Nephron (organoid): ENCODE measurements around the gene IL18.

Source experiments
- H3K27ac Mint-ChIP-seq, 3 experiments: 2 replicates each; pipeline ENCODE4 v1.8.0; 2020; ENCODE audit warnings: mixed read lengths in 3 of 3, mild to moderate bottlenecking in 2 of 3, moderate library complexity in 1 of 3
- H3K27me3 Mint-ChIP-seq: 2 replicates; pipeline ENCODE4 v1.8.0; 2021; ENCODE audit warnings: low read depth, mild to moderate bottlenecking, moderate library complexity, mixed read lengths
- H3K36me3 Mint-ChIP-seq: 2 replicates; pipeline ENCODE4 v1.8.0; 2020; ENCODE audit warnings: low read depth, mixed read lengths
- H3K4me1 Mint-ChIP-seq: 2 replicates; pipeline ENCODE4 v1.8.0; 2020; ENCODE audit warnings: mixed read lengths
- H3K4me3 Mint-ChIP-seq, 3 experiments: 2 replicates each; pipeline ENCODE4 v1.8.0; 2020; ENCODE audit warnings: mild to moderate bottlenecking in 3 of 3, mixed read lengths in 3 of 3, moderate library complexity in 2 of 3
- H3K9me3 Mint-ChIP-seq: 2 replicates; pipeline ENCODE4 v1.8.0; 2020; ENCODE audit warnings: mixed read lengths
- TF ChIP-seq, protein P1 (sequence below), 3 experiments: fragments of 200-600 bp; sonication (generic); IDR thresholded peaks; one replicate each; pipeline ENCODE4 v1.5.0; 2021; ENCODE audit warnings: antibody characterized with exemption in 3 of 3; ENCODE audit not compliant: unreplicated experiment in 3 of 3

IL18 gene

DNA sequence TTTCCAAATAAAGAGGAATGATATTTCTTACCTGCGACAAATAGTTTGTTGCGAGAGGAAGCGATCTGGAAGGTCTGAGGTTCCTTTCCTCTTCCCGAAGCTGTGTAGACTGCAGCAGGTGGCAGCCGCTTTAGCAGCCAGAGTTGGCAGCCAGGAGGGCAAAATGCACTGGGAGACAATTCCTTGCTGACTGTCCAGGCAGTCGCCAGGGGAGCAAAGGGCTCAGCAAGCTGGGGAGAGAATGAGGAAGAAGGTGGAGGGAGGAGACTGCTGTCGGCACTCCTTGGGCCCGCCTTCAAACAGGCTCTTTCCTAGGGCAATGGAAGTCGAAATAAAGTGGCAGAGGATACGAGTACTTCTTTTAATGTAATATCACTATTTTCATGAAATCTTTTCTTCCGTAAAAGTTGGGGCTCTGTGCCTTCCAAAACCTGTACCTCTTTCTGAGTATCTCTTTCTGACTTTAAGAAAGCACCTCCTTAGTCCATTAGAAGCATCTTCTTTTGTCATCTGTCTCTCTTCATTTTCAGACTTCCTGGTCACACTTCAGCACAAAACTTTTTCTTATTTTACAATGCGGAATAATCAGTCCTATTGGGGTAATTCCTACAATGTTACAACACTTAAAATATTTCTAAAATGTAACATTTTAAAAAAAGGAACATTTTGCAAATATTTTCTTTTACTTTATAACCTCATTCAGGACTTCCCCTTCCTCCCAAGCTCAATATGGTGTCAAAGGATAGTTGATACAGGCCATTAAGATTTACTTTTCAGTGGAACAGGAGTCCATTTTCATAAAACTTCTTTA is at the start of gene IL18:
TSS of gene IL18 (minus strand) at position 220 of the 811 bp plus-strand sequence. CDS start 9,041 bp downstream, outside the sequence.
- TF ChIP-seq, protein P1, sequence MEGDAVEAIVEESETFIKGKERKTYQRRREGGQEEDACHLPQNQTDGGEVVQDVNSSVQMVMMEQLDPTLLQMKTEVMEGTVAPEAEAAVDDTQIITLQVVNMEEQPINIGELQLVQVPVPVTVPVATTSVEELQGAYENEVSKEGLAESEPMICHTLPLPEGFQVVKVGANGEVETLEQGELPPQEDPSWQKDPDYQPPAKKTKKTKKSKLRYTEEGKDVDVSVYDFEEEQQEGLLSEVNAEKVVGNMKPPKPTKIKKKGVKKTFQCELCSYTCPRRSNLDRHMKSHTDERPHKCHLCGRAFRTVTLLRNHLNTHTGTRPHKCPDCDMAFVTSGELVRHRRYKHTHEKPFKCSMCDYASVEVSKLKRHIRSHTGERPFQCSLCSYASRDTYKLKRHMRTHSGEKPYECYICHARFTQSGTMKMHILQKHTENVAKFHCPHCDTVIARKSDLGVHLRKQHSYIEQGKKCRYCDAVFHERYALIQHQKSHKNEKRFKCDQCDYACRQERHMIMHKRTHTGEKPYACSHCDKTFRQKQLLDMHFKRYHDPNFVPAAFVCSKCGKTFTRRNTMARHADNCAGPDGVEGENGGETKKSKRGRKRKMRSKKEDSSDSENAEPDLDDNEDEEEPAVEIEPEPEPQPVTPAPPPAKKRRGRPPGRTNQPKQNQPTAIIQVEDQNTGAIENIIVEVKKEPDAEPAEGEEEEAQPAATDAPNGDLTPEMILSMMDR (IDR thresholded peaks at IDR 0.05; ENCODE audit: unreplicated experiment in 3 of 3), result no peak
- Mint-ChIP-seq H3K36me3 (no peaks in the 10 kb centered on the region), H3K9me3 (no peaks in the 10 kb centered on the region), H3K27ac (no peak within 1 kb of the TSS), H3K4me1 (no peaks in the 10 kb centered on the region), H3K27me3 (peaks cover 6% of the 10 kb centered on the region), H3K4me3 (no peak within 1 kb of the TSS)

DNA sequence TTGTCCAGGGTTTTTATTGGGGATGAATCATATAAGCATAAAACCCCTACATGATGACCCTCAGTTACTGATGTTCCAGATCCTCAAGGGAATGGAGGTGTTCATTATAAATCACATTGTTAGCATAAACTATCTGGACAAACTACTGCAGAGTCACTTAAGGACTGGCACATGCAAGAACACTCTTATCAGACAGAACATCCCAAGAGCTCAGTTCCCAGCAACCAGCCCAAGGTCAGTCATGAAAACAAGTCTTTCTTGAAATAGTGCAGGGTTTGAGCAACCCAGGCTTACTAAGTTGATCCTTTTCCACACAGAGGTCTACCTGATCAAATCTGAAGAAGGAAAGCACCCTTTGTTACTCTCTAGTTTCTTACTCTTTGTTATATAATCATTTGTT is 48.8 kb upstream of the IL18 start:
- H3K36me3 Mint-ChIP-seq, result no peaks in the 10 kb centered on the region
- H3K9me3 Mint-ChIP-seq, result no peaks in the 10 kb centered on the region
- no peak overlapping the region for H3K4me3 Mint-ChIP-seq
- H3K27me3 Mint-ChIP-seq, result peaks cover 4% of the 10 kb centered on the region
- TF ChIP-seq, protein P1 (IDR thresholded peaks at IDR 0.05; ENCODE audit: unreplicated experiment in 3 of 3), result no peak
- no peak overlapping the region for H3K27ac Mint-ChIP-seq
- no peaks in the 10 kb centered on the region for H3K4me1 Mint-ChIP-seq

DNA sequence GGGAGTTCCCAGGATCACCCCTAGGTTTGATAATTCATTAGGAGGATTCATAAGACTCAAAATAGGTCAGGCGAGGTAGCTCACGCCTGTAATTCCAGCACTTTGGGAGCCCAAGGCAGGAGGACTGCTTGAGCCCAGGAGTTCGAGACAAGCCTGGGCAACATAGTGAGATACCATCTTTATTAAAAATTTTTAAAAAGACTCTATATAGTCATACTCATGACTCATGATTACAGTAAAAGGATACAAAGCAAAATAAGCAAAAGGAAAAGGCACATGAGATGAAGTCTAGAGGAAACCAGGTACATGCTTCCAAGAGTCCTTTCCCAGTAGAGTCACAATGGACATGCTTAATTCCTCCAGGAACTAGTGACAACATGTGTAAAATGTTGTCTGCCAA is 48.4 kb upstream of the IL18 start:
- H3K27me3 Mint-ChIP-seq, result peaks cover 4% of the 10 kb centered on the region
- H3K36me3 Mint-ChIP-seq, result no peaks in the 10 kb centered on the region
- no peaks in the 10 kb centered on the region for H3K9me3 Mint-ChIP-seq
- TF ChIP-seq, protein P1 (IDR thresholded peaks at IDR 0.05; ENCODE audit: unreplicated experiment in 3 of 3), result no peak
- no peaks in the 10 kb centered on the region for H3K4me1 Mint-ChIP-seq
- no peak overlapping the region for H3K27ac Mint-ChIP-seq
- no peak overlapping the region for H3K4me3 Mint-ChIP-seq

DNA sequence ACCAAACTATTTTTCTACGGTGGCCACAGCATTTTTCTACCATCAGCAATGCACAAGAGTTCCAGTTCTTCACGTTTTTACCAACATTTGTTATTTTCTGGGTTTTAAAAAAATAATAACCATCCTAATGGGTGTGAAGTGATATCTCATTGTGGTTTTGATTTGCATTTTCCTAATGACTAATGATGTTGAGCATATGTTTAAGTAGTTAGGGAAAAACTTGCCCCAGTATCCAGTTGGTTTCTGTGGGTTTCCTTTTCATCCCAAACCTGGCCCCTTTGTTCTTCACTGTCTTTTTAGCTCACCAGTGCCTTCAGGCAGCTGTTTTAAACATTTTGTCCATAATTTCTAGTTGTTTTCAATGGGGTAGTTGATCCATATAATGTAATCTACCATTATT is 47.6 kb upstream of the IL18 start:
- Mint-ChIP-seq H3K4me1 (no peaks in the 10 kb centered on the region), H3K4me3 (no peak overlapping the region), H3K9me3 (peaks cover 4% of the 10 kb centered on the region), H3K27me3 (peaks cover 4% of the 10 kb centered on the region), H3K27ac (no peak overlapping the region), H3K36me3 (peaks cover 4% of the 10 kb centered on the region)
- TF ChIP-seq, protein P1 (IDR thresholded peaks at IDR 0.05; ENCODE audit: unreplicated experiment in 3 of 3), result no peak

DNA sequence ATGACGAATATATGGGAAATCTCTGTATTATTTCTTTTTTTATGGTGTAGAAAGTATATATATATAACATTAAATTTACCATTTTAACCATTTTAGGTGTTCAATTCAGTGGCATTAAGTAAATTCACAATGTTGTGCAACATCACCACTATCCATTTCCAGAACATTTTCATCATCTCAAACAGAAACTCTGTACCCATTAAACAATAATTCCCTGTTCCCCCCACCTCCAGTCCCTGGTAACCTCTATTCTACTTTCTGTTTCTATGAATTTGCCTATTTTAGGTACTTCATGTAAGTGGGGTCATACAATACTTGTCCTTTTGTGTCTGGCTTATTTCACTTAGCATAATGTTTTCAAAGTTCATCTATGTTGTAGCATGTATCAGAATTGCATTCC is 47.0 kb upstream of the IL18 start:
- H3K36me3 Mint-ChIP-seq, result peaks cover 4% of the 10 kb centered on the region
- no peak overlapping the region for H3K27ac Mint-ChIP-seq
- H3K4me3 Mint-ChIP-seq, result no peak overlapping the region
- no peaks in the 10 kb centered on the region for H3K27me3 Mint-ChIP-seq
- no peaks in the 10 kb centered on the region for H3K4me1 Mint-ChIP-seq
- TF ChIP-seq, protein P1 (IDR thresholded peaks at IDR 0.05; ENCODE audit: unreplicated experiment in 3 of 3), result no peak
- peaks cover 5% of the 10 kb centered on the region for H3K9me3 Mint-ChIP-seq

DNA sequence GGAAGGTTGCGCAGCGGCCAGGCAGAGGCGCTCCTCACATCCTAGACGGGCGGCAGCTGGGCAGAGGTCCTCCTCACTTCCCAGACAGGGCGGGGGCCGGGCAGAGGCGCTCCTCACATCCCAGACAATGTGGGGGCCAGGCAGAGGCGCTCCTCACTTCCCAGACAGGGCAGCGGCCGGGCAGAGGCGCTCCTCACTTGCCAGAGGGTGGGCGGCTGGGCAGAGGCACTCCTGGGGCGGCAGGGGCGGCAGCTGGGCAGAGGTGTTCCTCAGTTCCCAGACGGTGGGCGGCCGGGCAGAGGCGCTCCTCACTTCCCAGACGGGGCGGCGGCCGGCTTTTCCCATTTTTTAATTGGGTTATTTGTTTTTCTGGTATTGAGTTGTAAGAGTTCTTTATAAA is 42.2 kb upstream of the IL18 start:
- no peaks in the 10 kb centered on the region for H3K4me1 Mint-ChIP-seq
- H3K4me3 Mint-ChIP-seq, result no peak overlapping the region
- no peak overlapping the region for H3K27ac Mint-ChIP-seq
- no peaks in the 10 kb centered on the region for H3K27me3 Mint-ChIP-seq
- H3K36me3 Mint-ChIP-seq, result peaks cover 4% of the 10 kb centered on the region
- peaks cover 5% of the 10 kb centered on the region for H3K9me3 Mint-ChIP-seq
- TF ChIP-seq, protein P1 (IDR thresholded peaks at IDR 0.05; ENCODE audit: unreplicated experiment in 3 of 3), result no peak
